HG02678 (cell line): Measurements from ENCODE around the gene ECE1.

ENCODE experiments used
- ATAC-seq: cut with Tn5 transposase; IDR thresholded peaks from one replicate; pipeline ENCODE4 v1.9.1; 2021; ENCODE audit warnings: mild to moderate bottlenecking, moderate library complexity; ENCODE audit not compliant: unreplicated experiment

ECE1 gene

GRCh38 chr1:21308847-21309652 is 18.8 kb upstream of the ECE1 start:
- ATAC-seq, result no peak

- no peak for ATAC-seq
Observed at GRCh38 chr1:21308330-21308729, 18.1 kb upstream of the ECE1 start.

GRCh38 chr1:21307663-21308305 is 17.5 kb upstream of the ECE1 start:
- no peak for ATAC-seq

GRCh38 chr1:21307210-21307609 is 16.9 kb upstream of the ECE1 start:
- ATAC-seq, result no peak

GRCh38 chr1:21305900-21306189 is 15.6 kb upstream of the ECE1 start:
- no peak for ATAC-seq

- no peak for ATAC-seq
Observed at GRCh38 chr1:21305155-21305899, 15.1 kb upstream of the ECE1 start.

GRCh38 chr1:21304488-21304887 is 14.2 kb upstream of the ECE1 start:
- ATAC-seq, result no peak

GRCh38 chr1:21302747-21303715 is 12.8 kb upstream of the ECE1 start:
- no peak for ATAC-seq

- no peak for ATAC-seq
Observed at GRCh38 chr1:21301794-21302440, 11.7 kb upstream of the ECE1 start.

- ATAC-seq, result no peak
Observed at GRCh38 chr1:21300774-21301173, 10.5 kb upstream of the ECE1 start.

- ATAC-seq, result no peak
Observed at GRCh38 chr1:21299780-21300395, 9.6 kb upstream of the ECE1 start.

GRCh38 chr1:21298981-21299391 is 8.7 kb upstream of the ECE1 start:
- no peak for ATAC-seq

- ATAC-seq, result no peak
Observed at GRCh38 chr1:21297975-21298374, 7.7 kb upstream of the ECE1 start.

- no peak for ATAC-seq
Observed at GRCh38 chr1:21296509-21297354, 6.5 kb upstream of the ECE1 start.

GRCh38 chr1:21295545-21295944 is 5.3 kb upstream of the ECE1 start:
- ATAC-seq, result no peak

- ATAC-seq, result peak; percentile 3
Observed at GRCh38 chr1:21295002-21295401, 4.7 kb upstream of the ECE1 start.

- ATAC-seq, result peak; percentile 62
Observed at GRCh38 chr1:21294266-21294989, 4.2 kb upstream of the ECE1 start.

GRCh38 chr1:21293537-21294265 is 3.4 kb upstream of the ECE1 start:
- ATAC-seq, result peak; percentile 31
